A673 (cell line): Measurements from ENCODE around the gene CHGA. TPM values are rescaled to one million over a fixed set of nuclear protein-coding genes. Genes with fewer than 3 reads are reported as not detected.

ENCODE experiments used
- BruUV-seq: library from RNA; stranded (reverse); fragments of 400-500 nt; replicated peaks from 2 replicates; lab custom pipeline; 2021; lab: Mats Ljungman, UMichigan
- CTCF ChIA-PET: fragments of 300-600 bp; sonication (Branson Sonifier 250); formaldehyde crosslinking; loops from one replicate; lab custom pipeline; 2022; ENCODE audit warnings: antibody characterized with exemption; lab: Charles Lee
- POLR2A ChIA-PET: fragments of 300-600 bp; sonication (Branson Sonifier 250); formaldehyde crosslinking; loops from one replicate; lab custom pipeline; 2022; ENCODE audit warnings: antibody characterized with exemption; ENCODE audit not compliant: low non-redundant PET; lab: Charles Lee
- DNase-seq: peaks from one replicate; pipeline ENCODE4 v3.0.0-alpha.2; 2015; ENCODE audit warnings: low spot score
- H3K27ac ChIP-seq: fragments of 200-600 bp; sonication (generic); 2 replicates; pipeline ENCODE4 v1.5.1; 2016; ENCODE audit warnings: mixed run types, low read depth, mild to moderate bottlenecking, mixed read lengths, antibody characterized with exemption, low read length; ENCODE audit not compliant: poor library complexity, severe bottlenecking
- H3K27me3 ChIP-seq: fragments of 200-600 bp; sonication (generic); replicated peaks from 2 replicates; pipeline ENCODE4 v1.6.1; 2017; ENCODE audit warnings: mixed run types, low read depth, mild to moderate bottlenecking, mixed read lengths, antibody characterized with exemption, low read length; ENCODE audit not compliant: insufficient read depth, poor library complexity
- H3K36me3 ChIP-seq: fragments of 200-600 bp; sonication (generic); 2 replicates; pipeline ENCODE4 v1.6.1; 2016; ENCODE audit warnings: mixed run types, mild to moderate bottlenecking, mixed read lengths, antibody characterized with exemption, low read length; ENCODE audit not compliant: insufficient read depth, poor library complexity, severe bottlenecking
- H3K4me1 ChIP-seq: fragments of 200-600 bp; sonication (generic); 2 replicates; pipeline ENCODE4 v1.6.1; 2017; ENCODE audit warnings: mixed run types, mild to moderate bottlenecking, mixed read lengths, antibody characterized with exemption, low read length; ENCODE audit not compliant: insufficient read depth, poor library complexity, severe bottlenecking
- H3K4me3 ChIP-seq: fragments of 200-600 bp; sonication (generic); 2 replicates; pipeline ENCODE4 v1.5.1; 2016; ENCODE audit warnings: low read depth, mixed run types, mild to moderate bottlenecking, mixed read lengths, low read length; ENCODE audit not compliant: poor library complexity, severe bottlenecking
- H3K9me3 ChIP-seq: fragments of 200-600 bp; sonication (generic); 2 replicates; pipeline ENCODE4 v1.6.1; 2016; ENCODE audit warnings: mixed run types, low read depth, mild to moderate bottlenecking, mixed read lengths, antibody characterized with exemption, low read length; ENCODE audit not compliant: poor library complexity, severe bottlenecking
- EZH2 ChIP-seq: fragments of 200-600 bp; sonication (generic); IDR thresholded peaks from 2 replicates; pipeline ENCODE4 v1.6.1; 2017; ENCODE audit warnings: borderline replicate concordance, low read depth, mild to moderate bottlenecking, mixed read lengths, antibody characterized with exemption, low read length; ENCODE audit not compliant: poor library complexity, severe bottlenecking
- intact Hi-C: fragments of 100-400 bp; cut with micrococcal nuclease; formaldehyde crosslinking; loops from one replicate; pipeline ENCODE4 v1.10.0; 2022; ENCODE audit not compliant: unreplicated experiment
- total RNA-seq: library from RNA; stranded (reverse); gene quantifications from 2 replicates; pipeline ENCODE4 v1.2.3, GENCODE V29; 2021
- TF ChIP-seq, protein P1 (sequence below): fragments of 300-800, 200-600 bp; sonication (generic); conservative IDR thresholded peaks from 2 replicates; pipeline ENCODE4 v1.5.1; 2017; ENCODE audit warnings: low read depth, mild to moderate bottlenecking, antibody characterized with exemption, low read length, moderate library complexity, mixed read lengths

Gene CHGA
- total RNA-seq, 1 experiment from 2014 or later: 14.8 TPM

DNA sequence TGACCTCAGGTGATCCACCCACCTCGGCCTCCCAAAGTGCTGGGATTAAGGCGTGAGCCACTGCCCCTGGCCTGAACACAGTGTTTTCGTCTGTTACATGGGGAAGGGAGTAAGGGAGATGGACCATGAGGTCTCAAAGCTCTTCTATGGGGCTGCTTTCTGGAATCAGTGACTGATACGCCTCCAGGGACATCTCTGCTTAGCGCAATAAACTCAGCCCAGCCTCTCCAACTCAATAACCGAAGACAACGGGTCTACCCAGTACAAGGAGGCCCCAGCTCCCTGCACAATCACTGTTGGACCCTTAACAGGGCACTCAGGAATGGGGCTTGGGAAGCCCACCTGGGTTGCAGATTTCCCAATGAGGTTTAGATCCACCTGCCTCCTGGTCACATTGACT lies 42.6 kb upstream of the CHGA start:
- BruUV-seq: no TSS peak
- Histone ChIP-seq H3K4me1 (no peaks in the 10 kb centered on the region), H3K9me3 (no peaks in the 10 kb centered on the region), H3K36me3 (no peaks in the 10 kb centered on the region), H3K4me3 (no peak overlapping the region), H3K27ac (no peak overlapping the region), H3K27me3 (peaks cover 82% of the 10 kb centered on the region)
- TF ChIP-seq, protein P1, sequence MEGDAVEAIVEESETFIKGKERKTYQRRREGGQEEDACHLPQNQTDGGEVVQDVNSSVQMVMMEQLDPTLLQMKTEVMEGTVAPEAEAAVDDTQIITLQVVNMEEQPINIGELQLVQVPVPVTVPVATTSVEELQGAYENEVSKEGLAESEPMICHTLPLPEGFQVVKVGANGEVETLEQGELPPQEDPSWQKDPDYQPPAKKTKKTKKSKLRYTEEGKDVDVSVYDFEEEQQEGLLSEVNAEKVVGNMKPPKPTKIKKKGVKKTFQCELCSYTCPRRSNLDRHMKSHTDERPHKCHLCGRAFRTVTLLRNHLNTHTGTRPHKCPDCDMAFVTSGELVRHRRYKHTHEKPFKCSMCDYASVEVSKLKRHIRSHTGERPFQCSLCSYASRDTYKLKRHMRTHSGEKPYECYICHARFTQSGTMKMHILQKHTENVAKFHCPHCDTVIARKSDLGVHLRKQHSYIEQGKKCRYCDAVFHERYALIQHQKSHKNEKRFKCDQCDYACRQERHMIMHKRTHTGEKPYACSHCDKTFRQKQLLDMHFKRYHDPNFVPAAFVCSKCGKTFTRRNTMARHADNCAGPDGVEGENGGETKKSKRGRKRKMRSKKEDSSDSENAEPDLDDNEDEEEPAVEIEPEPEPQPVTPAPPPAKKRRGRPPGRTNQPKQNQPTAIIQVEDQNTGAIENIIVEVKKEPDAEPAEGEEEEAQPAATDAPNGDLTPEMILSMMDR: no peak
- no peak for TF ChIP-seq EZH2
- ChIA-PET POLR2A (no interaction called here), CTCF (interaction anchor here (1.0 kb wide), 1 partner anchor 233 kb away, joined by 4 read pairs; no protein-coding TSS in a partner anchor)
- no peak for DNase-seq
- intact Hi-C loops: no loop called here

DNA sequence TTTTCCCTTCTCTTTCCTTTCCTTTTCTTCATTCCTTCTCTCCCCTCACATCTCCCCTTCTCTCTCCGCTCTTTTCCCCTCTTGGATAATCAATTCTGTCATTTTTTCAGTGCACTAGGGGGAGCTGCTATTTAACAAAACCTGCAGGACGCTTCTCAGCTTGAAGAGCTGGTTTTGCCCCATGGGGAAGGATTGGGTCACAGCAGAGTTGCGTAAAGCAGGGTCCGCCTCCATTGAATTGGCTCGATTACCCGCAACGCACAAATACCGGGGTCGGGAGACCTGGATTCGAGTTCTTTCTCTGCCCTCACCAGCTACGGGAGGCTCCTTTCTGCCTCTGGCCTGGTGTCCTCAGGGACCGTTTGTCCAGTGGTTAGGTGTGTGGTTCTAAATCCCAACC lies 42.1 kb upstream of the CHGA start:
- BruUV-seq: no TSS peak
- no peaks in the 10 kb centered on the region for H3K4me1 ChIP-seq
- no peaks in the 10 kb centered on the region for H3K36me3 ChIP-seq
- TF ChIP-seq, protein P1: peak; percentile 55
- no peak for TF ChIP-seq EZH2
- CTCF ChIA-PET: interaction anchor here (0.7 to 1.0 kb wide), 2 partner anchors 43 to 232 kb away, joined by 3 to 4 read pairs; no protein-coding TSS in a partner anchor
- intact Hi-C loops: no loop called here
- H3K9me3 ChIP-seq: no peaks in the 10 kb centered on the region
- peaks cover 82% of the 10 kb centered on the region for H3K27me3 ChIP-seq
- POLR2A ChIA-PET: no interaction called here
- DNase-seq: peak; percentile 62
- H3K27ac ChIP-seq: no peak overlapping the region
- H3K4me3 ChIP-seq: no peak overlapping the region

DNA sequence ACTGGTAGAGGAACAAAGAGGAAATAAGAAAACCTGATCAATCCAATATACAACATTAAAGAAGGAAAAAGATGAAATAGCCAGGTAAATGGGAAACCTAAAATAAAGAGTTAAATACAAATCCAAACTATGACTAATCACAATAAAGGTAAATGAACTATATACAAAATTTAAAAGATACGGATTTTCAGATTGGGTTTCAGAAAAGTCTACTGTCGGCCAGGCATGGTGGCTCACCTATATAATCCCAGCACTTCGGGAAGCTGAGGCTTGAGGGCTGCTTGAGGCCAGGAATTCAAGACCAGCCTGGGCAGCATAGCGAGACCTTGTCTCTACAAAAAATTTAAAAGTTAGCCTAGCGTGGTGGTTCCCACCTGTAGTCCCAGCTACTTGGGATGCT lies 39.9 kb upstream of the CHGA start:
- no peaks in the 10 kb centered on the region for H3K4me1 ChIP-seq
- no peak for DNase-seq
- ChIA-PET POLR2A (no interaction called here), CTCF (interaction anchor here (0.6 kb wide), 1 partner anchor 1472 kb away, joined by 5 read pairs; no protein-coding TSS in a partner anchor)
- H3K27me3 ChIP-seq: peaks cover 71% of the 10 kb centered on the region
- no TSS peak for BruUV-seq
- no peak for TF ChIP-seq EZH2
- TF ChIP-seq, protein P1: no peak
- no peak overlapping the region for H3K4me3 ChIP-seq
- intact Hi-C loops: no loop called here
- no peaks in the 10 kb centered on the region for H3K36me3 ChIP-seq
- no peaks in the 10 kb centered on the region for H3K9me3 ChIP-seq
- H3K27ac ChIP-seq: no peak overlapping the region
